H1 (cell line): ENCODE data around the gene PAK6. TPM values are rescaled to one million over a fixed set of nuclear protein-coding genes. Genes with fewer than 3 reads are reported as not detected.
A peak's percentile ranks its signal among the peaks of the same experiment; 100 is the strongest.

Source experiments
- CTCF ChIA-PET: fragments of 300-600 bp; sonication (Branson Sonifier 250); formaldehyde crosslinking; loops from one replicate; lab custom pipeline; 2021; ENCODE audit not compliant: partially characterized antibody; lab: Charles Lee
- POLR2A ChIA-PET: fragments of 300-600 bp; sonication (Branson Sonifier 250); formaldehyde crosslinking; loops from one replicate; lab custom pipeline; 2021; ENCODE audit warnings: inconsistent platforms; ENCODE audit not compliant: partially characterized antibody; lab: Charles Lee
- DNase-seq, 2 experiments: peaks; one replicate each; pipeline versions ENCODE4 v3.0.0 to v3.0.0-alpha.2; 2010 to 2022; ENCODE audit warnings: low spot score in 2 of 2, low read depth in 1 of 2, mixed read lengths in 1 of 2
- FAIRE-seq: peaks from 2 replicates; lab custom pipeline; 2011; peaks lifted over from hg19 to GRCh38; lab: Jason Lieb, UNC
- H2AFZ ChIP-seq: 2 replicates; pipeline ENCODE4 v1.8.1; 2012; ENCODE audit warnings: low read length, inconsistent platforms
- H2AK5ac ChIP-seq: 2 replicates; pipeline ENCODE4 v1.6.1; 2013; ENCODE audit warnings: low read depth, low read length
- H2BK120ac ChIP-seq: replicated peaks from 2 replicates; pipeline ENCODE3; 2013; ENCODE audit warnings: low read depth, low read length, inconsistent platforms
- H2BK12ac ChIP-seq: 2 replicates; pipeline ENCODE4 v1.6.1; 2013; ENCODE audit warnings: low read depth, low read length
- H2BK15ac ChIP-seq: 2 replicates; pipeline ENCODE4 v1.6.1; 2013; ENCODE audit warnings: low read length
- H2BK20ac ChIP-seq: 2 replicates; pipeline ENCODE4 v1.6.1; 2013; ENCODE audit warnings: low read length
- H2BK5ac ChIP-seq: 2 replicates; pipeline ENCODE4 v1.6.1; 2013; ENCODE audit warnings: low read depth, low read length
- H3K14ac ChIP-seq: 2 replicates; pipeline ENCODE4 v1.6.1; 2013; ENCODE audit warnings: inconsistent platforms; ENCODE audit not compliant: insufficient read length
- H3K18ac ChIP-seq: 2 replicates; pipeline ENCODE4 v1.6.1; 2013; ENCODE audit warnings: low read length; ENCODE audit errors: extremely low read depth
- H3K23ac ChIP-seq: 2 replicates; pipeline ENCODE4 v1.6.1; 2013; ENCODE audit warnings: inconsistent platforms; ENCODE audit not compliant: insufficient read length
- H3K23me2 ChIP-seq: 2 replicates; pipeline ENCODE4 v1.6.1; 2013; ENCODE audit warnings: low read depth, low read length
- H3K27ac ChIP-seq: 2 replicates; pipeline ENCODE4 v1.6.1; 2011; ENCODE audit warnings: low read depth, low read length, inconsistent platforms
- H3K27me3 ChIP-seq, 4 experiments: replicated peaks in 1 of 4; 1 replicate in 1 of 4; 2 replicates in 3 of 4; pipeline versions ENCODE4 v1.6.1 to v1.8.1; 2011 to 2013; ENCODE audit warnings: low read length in 3 of 4, mild to moderate bottlenecking in 3 of 4, inconsistent platforms in 2 of 4, mixed read lengths in 2 of 4, moderate library complexity in 1 of 4; ENCODE audit not compliant: control insufficient read depth in 3 of 4, insufficient read depth in 3 of 4; ENCODE audit errors: extremely low read depth in 1 of 4
- H3K36me3 ChIP-seq, 4 experiments: 2 replicates each; pipeline versions ENCODE4 v1.6.1 to v1.8.1; 2011 to 2013; ENCODE audit warnings: mild to moderate bottlenecking in 4 of 4, low read length in 3 of 4, moderate library complexity in 2 of 4, control low read depth in 1 of 4, inconsistent platforms in 1 of 4; ENCODE audit not compliant: insufficient read depth in 4 of 4, control insufficient read depth in 2 of 4
- H3K4ac ChIP-seq: replicated peaks from 2 replicates; pipeline ENCODE3; 2013; ENCODE audit warnings: low read length, low read depth, mixed read lengths, inconsistent platforms; ENCODE audit not compliant: insufficient read length
- H3K4me1 ChIP-seq, 4 experiments: replicated peaks in 1 of 4; 1 replicate in 1 of 4; 2 replicates in 3 of 4; pipeline versions ENCODE4 v1.6.1 to v1.8.1; 2011 to 2013; ENCODE audit warnings: low read length in 3 of 4, inconsistent platforms in 2 of 4, mixed read lengths in 1 of 4; ENCODE audit not compliant: insufficient read depth in 4 of 4, control insufficient read depth in 3 of 4
- H3K4me2 ChIP-seq, 2 experiments: 2 replicates each; pipeline versions ENCODE4 v1.6.1 to v1.8.1; 2011 to 2013; ENCODE audit warnings: low read depth in 2 of 2, low read length in 2 of 2, control low read depth in 1 of 2, inconsistent platforms in 1 of 2, mild to moderate bottlenecking in 1 of 2; ENCODE audit not compliant: insufficient read depth in 1 of 2
- H3K4me3 ChIP-seq, 4 experiments: fragments of 200-600, 300-600 bp in 1 of 4; sonication (generic), shearing (Covaris generic), sonication (Bioruptor Twin) in 1 of 4; 2 replicates each; pipeline versions ENCODE4 v1.5.1 to v1.8.1; 2011 to 2016; ENCODE audit warnings: low read length in 4 of 4, low read depth in 3 of 4, control low read depth in 2 of 4, inconsistent platforms in 2 of 4, mild to moderate bottlenecking in 2 of 4, mixed read lengths in 1 of 4, moderate library complexity in 1 of 4; ENCODE audit not compliant: insufficient read depth in 2 of 4; ENCODE audit errors: extremely low read depth in 1 of 4
- H3K56ac ChIP-seq: replicated peaks from 2 replicates; pipeline ENCODE3; 2013; ENCODE audit warnings: low read depth, mild to moderate bottlenecking, mixed read lengths, low read length, inconsistent platforms; ENCODE audit not compliant: insufficient read length
- H3K79me1 ChIP-seq: 2 replicates; pipeline ENCODE4 v1.6.1; 2013; ENCODE audit warnings: low read depth, low read length, control low read depth
- H3K79me2 ChIP-seq, 2 experiments: 2 replicates each; pipeline versions ENCODE4 v1.6.1 to v1.8.1; 2012 to 2013; ENCODE audit warnings: low read length in 2 of 2, mild to moderate bottlenecking in 2 of 2, inconsistent platforms in 1 of 2; ENCODE audit not compliant: insufficient read depth in 2 of 2, control insufficient read depth in 1 of 2
- H3K9ac ChIP-seq, 4 experiments: replicated peaks in 1 of 4; 1 replicate in 1 of 4; 2 replicates in 3 of 4; pipeline versions ENCODE4 v1.6.1 to v1.8.1; 2011 to 2013; ENCODE audit warnings: low read depth in 3 of 4, low read length in 3 of 4, control low read depth in 2 of 4, mild to moderate bottlenecking in 2 of 4, moderate library complexity in 2 of 4, inconsistent platforms in 1 of 4; ENCODE audit errors: extremely low read depth in 1 of 4
- H3K9me3 ChIP-seq, 2 experiments: 2 replicates each; pipeline versions ENCODE4 v1.6.1 to v1.8.1; 2012 to 2013; ENCODE audit warnings: mild to moderate bottlenecking in 2 of 2, moderate library complexity in 2 of 2, control low read depth in 1 of 2, inconsistent platforms in 1 of 2, low read depth in 1 of 2, low read length in 1 of 2, mixed read lengths in 1 of 2; ENCODE audit not compliant: insufficient read depth in 2 of 2
- H4K20me1 ChIP-seq, 2 experiments: replicated peaks in 1 of 2; 2 replicates each; pipeline versions ENCODE3 to v1.8.1; 2011 to 2013; ENCODE audit warnings: inconsistent platforms in 2 of 2, low read length in 2 of 2, mild to moderate bottlenecking in 1 of 2; ENCODE audit not compliant: insufficient read depth in 2 of 2, control insufficient read depth in 1 of 2
- H4K5ac ChIP-seq: 2 replicates; pipeline ENCODE4 v1.6.1; 2013; ENCODE audit warnings: low read length, low read depth, mixed read lengths, inconsistent platforms; ENCODE audit not compliant: insufficient read length
- H4K8ac ChIP-seq: 2 replicates; pipeline ENCODE4 v1.8.0; 2013; ENCODE audit warnings: mild to moderate bottlenecking, moderate library complexity, low read length, inconsistent platforms; ENCODE audit not compliant: insufficient read depth; ENCODE audit errors: extremely low read depth
- H4K91ac ChIP-seq: replicated peaks from 2 replicates; pipeline ENCODE3; 2013; ENCODE audit warnings: low read length, mixed read lengths, inconsistent platforms; ENCODE audit not compliant: insufficient read length
- ASH2L ChIP-seq: fragments of 200-600, 300-600 bp; sonication (generic); IDR thresholded peaks from one replicate; pipeline ENCODE4 v1.7.1; 2017; ENCODE audit warnings: low read length
- ATF3 ChIP-seq: IDR thresholded peaks from 2 replicates; pipeline ENCODE4 v1.6.1; 2011; ENCODE audit warnings: low read depth, mild to moderate bottlenecking, low read length; ENCODE audit not compliant: insufficient read depth
- CEBPB ChIP-seq: IDR thresholded peaks from 2 replicates; pipeline ENCODE4 v1.6.1; 2012; ENCODE audit warnings: low read depth, low read length
- CTBP2 ChIP-seq: IDR thresholded peaks from 2 replicates; pipeline ENCODE4 v1.7.0; 2011; ENCODE audit warnings: borderline replicate concordance, mild to moderate bottlenecking, moderate library complexity, mixed read lengths, low read length; ENCODE audit not compliant: insufficient read depth, insufficient read length
- E2F6 ChIP-seq: IDR thresholded peaks from 2 replicates; pipeline ENCODE4 v1.6.1; 2012; ENCODE audit warnings: inconsistent platforms
- GABPA ChIP-seq: IDR thresholded peaks from 2 replicates; pipeline ENCODE4 v1.6.1; 2011; ENCODE audit warnings: mild to moderate bottlenecking, low read length, moderate library complexity, borderline replicate concordance; ENCODE audit not compliant: insufficient read depth
- NANOG ChIP-seq: IDR thresholded peaks from 2 replicates; pipeline ENCODE4 v1.6.1; 2011; ENCODE audit warnings: low read length, low read depth, mild to moderate bottlenecking, inconsistent platforms; ENCODE audit not compliant: insufficient read depth, poor library complexity, severe bottlenecking
- PHF8 ChIP-seq: fragments of 200-600 bp; sonication (generic); conservative IDR thresholded peaks from 2 replicates; pipeline ENCODE4 v1.7.1; 2012; ENCODE audit warnings: low read depth, mild to moderate bottlenecking, inconsistent platforms, low read length, moderate library complexity
- POLR2A ChIP-seq, 2 experiments: IDR thresholded peaks; 1 replicate in 1 of 2; 2 replicates in 1 of 2; pipeline ENCODE4 v1.6.1; 2011; ENCODE audit warnings: low read depth in 2 of 2, low read length in 2 of 2, mild to moderate bottlenecking in 2 of 2; ENCODE audit errors: control extremely low read depth in 1 of 2
- RNF2 ChIP-seq: fragments of 200-900, 300-1000 bp; sonication (generic); IDR thresholded peaks from 2 replicates; pipeline ENCODE4 v1.7.1; 2016; ENCODE audit warnings: borderline replicate concordance, low read depth, mild to moderate bottlenecking, antibody characterized with exemption, low read length; ENCODE audit not compliant: poor library complexity, severe bottlenecking; ENCODE audit errors: missing control alignments
- SP2 ChIP-seq: IDR thresholded peaks from 2 replicates; pipeline ENCODE4 v1.6.1; 2012; ENCODE audit warnings: mild to moderate bottlenecking, low read length, inconsistent platforms
- YY1 ChIP-seq: IDR thresholded peaks from 2 replicates; pipeline ENCODE4 v1.6.1; 2011; ENCODE audit warnings: low read depth, mild to moderate bottlenecking, low read length
- WGBS, 2 experiments: shearing (Covaris generic) in 1 of 2; methylation state at CpG; one replicate each; pipeline versions ENCODE4 v1.1.6 to v1.1.7; 2013 to 2015; ENCODE audit warnings: low lambda C conversion rate in 2 of 2, mixed read lengths in 2 of 2, inconsistent platforms in 1 of 2, low coverage in 1 of 2, missing lambda C conversion rate in 1 of 2; ENCODE audit not compliant: insufficient replicate concordance in 2 of 2, insufficient coverage in 1 of 2, insufficient read length in 1 of 2; ENCODE audit errors: extremely low coverage in 1 of 2, missing lambda C conversion rate in 1 of 2; 5-methylcytosine and 5-hydroxymethylcytosine counted together
- polyA plus RNA-seq, 7 experiments: library from polyadenylated mRNA; depleted of rRNA in 3 of 7; stranded (reverse) in 5 of 7; unstranded in 2 of 7; fragments of >200 nt in 5 of 7; fragments of 200-250 nt in 2 of 7; gene quantifications; 1 replicate in 5 of 7; 2 replicates in 1 of 7; 4 replicates in 1 of 7; pipeline versions ENCODE4 v1.2.1 to v1.2.3, GENCODE V29; 2011 to 2013; ENCODE audit warnings: missing spikeins in 2 of 7, mixed read lengths in 2 of 7
- total RNA-seq: library from RNA; stranded (reverse); fragmentation: NEBNext Ultra II Directional; extraction: Animal tissue kit (Norgen Biotek cat#: 25700); gene quantifications from 2 replicates; pipeline ENCODE4 v1.2.1, GENCODE V29; 2021

PAK6 gene
- total and polyA plus RNA-seq, 2 of the 8 experiments (the other 6 are each of a cell fraction or from before 2014, with no cell fraction given) = 6.9 to 9.4 TPM

- no peak overlapping the region for H4K91ac ChIP-seq
- H3K79me2 ChIP-seq = no peaks in the 10 kb centered on the region
- H3K23me2 ChIP-seq = peaks cover 12% of the 10 kb centered on the region; the same call in 1 of the 2 replicates
- H2AK5ac ChIP-seq = no peak overlapping the region
- H3K4me2 ChIP-seq = no peak overlapping the region
- no peak overlapping the region for H3K9ac ChIP-seq
- no peak overlapping the region for H2BK12ac ChIP-seq
- H3K23ac ChIP-seq = no peak overlapping the region
- no peak overlapping the region; the same call in 1 of the 2 replicates for H2BK15ac ChIP-seq
- DNase-seq (no peak), FAIRE-seq (no peak)
- no peak overlapping the region for H3K27ac ChIP-seq
- H2BK5ac ChIP-seq = 0 out of 2 replicates have a peak overlapping the region, but pooled peaks have one; percentile 52
- H3K79me1 ChIP-seq = no peaks in the 10 kb centered on the region
- H3K4me1 ChIP-seq = peaks cover 7 to 24% (median 16%) of the 10 kb centered on the region in 4 experiments
- no peak overlapping the region for H2BK20ac ChIP-seq
- ChIA-PET POLR2A (interaction anchor here (1.7 kb wide), 1 partner anchor 12 kb away, joined by 5 read pairs; no protein-coding TSS in a partner anchor), CTCF (interaction anchor here (2.1 to 27.9 kb wide), 7 partner anchors 15 to 239 kb away, joined by 4 to 1340 read pairs (median 295); partner anchors contain the start of genes CCDC9B, INAFM2, PAK6 and PLCB2)
- H3K18ac ChIP-seq = no peak overlapping the region
- no peaks in the 10 kb centered on the region for H4K20me1 ChIP-seq
- peaks cover 21 to 36% (median 29%) of the 10 kb centered on the region in 4 experiments; a peak in 6 of 7 replicates for H3K27me3 ChIP-seq
- peaks cover 0 to 11% (median 0%) of the 10 kb centered on the region in 4 experiments; a peak in 1 of 8 replicates for H3K36me3 ChIP-seq
- H3K9me3 ChIP-seq = no peaks in the 10 kb centered on the region
- no peak overlapping the region for H3K4ac ChIP-seq
- no peak overlapping the region for H3K14ac ChIP-seq
- H2AFZ ChIP-seq = no peak overlapping the region
- no peak overlapping the region for H3K56ac ChIP-seq
- WGBS, 2 experiments = 77% methylated on average over 16 of the region's 16 CpGs; no CpG with 5 or more reads in 1 of the 2 experiments
- no peak for TF ChIP-seq PHF8
- no peak for TF ChIP-seq GABPA
- TF ChIP-seq CEBPB = no peak
- no peak for TF ChIP-seq ASH2L
- no peak for TF ChIP-seq YY1
- no peak for TF ChIP-seq ATF3
- TF ChIP-seq CTBP2 = no peak
- no peak for TF ChIP-seq RNF2
- no peak for TF ChIP-seq E2F6
- TF ChIP-seq NANOG = no peak
- no peak for TF ChIP-seq SP2
- no peak for TF ChIP-seq POLR2A (IDR thresholded peaks at IDR 0.05; ENCODE audit: control extremely low read depth in 1 of 2, low read depth in 2 of 2, low read length in 2 of 2)
- no peak overlapping the region for H2BK120ac ChIP-seq
- H4K8ac ChIP-seq = no peak overlapping the region
- no peak overlapping the region for H4K5ac ChIP-seq
- H3K4me3 ChIP-seq = no peak overlapping the region
Observed at GRCh38 chr15:40277471-40277870, 38.6 kb downstream of the PAK6 start.
